NCI-H526 (cell line): ENCODE measurements around the gene ZNF622.

Experiments
- DNase-seq, 2 experiments: peaks; one replicate each; lab custom pipeline; 2025; lab: John Stamatoyannopoulos, UW

The ZNF622 gene

DNA sequence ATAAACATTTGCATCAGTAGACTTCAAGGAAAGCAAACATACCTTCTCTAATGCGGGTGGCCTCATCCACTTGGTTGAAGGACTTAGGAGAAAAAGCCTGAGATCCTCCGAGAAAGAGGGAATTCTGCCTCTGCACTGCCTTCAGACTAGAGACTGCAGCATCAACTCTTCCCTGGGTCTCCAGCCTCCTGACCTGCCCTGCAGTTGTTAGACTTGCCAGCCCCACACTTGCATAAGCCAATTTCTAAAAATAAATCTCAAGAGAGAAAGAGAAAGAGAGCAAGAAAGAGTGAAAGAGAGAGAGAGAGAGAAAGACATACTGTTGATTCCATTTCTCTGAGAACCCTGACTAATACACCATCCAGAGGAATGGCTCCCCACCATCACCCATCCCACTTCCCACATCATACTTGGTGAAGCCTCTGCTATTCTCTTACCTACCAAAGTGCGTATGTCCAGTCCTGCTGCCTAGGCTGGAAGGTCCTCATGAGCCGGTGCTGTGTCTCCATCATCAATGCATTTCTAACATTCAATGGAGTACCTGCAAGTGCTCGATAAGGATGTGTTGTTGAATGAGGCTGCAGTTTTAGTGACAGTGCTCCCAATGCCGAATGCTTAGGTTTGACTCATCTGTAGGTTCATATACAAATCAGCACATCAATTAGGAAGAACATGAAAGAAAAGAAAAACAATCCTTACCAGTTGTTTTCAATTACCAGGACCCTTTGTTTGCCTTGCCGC, 35.1 kb downstream of the ZNF622 start:
- DNase-seq = no peak

DNA sequence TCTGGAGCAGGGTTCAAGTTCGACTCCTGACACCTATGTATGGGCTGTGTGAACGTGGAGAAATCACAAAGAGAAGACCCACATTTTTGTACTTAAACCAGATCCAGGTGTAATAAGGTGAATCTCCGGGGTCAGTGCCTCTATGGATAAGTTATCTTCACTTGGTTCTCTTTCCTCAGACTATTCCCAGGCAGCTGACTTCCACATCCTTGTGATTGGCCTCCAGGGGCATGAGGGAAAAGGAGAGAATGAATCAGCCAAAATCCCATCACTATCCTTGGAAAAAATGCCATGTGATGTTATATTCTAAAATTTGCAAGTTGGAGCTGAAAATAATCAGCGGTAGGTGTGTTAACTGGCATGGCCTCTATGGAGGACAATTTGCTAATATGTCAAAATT, 37.2 kb downstream of the ZNF622 start:
- no peak for DNase-seq

DNA sequence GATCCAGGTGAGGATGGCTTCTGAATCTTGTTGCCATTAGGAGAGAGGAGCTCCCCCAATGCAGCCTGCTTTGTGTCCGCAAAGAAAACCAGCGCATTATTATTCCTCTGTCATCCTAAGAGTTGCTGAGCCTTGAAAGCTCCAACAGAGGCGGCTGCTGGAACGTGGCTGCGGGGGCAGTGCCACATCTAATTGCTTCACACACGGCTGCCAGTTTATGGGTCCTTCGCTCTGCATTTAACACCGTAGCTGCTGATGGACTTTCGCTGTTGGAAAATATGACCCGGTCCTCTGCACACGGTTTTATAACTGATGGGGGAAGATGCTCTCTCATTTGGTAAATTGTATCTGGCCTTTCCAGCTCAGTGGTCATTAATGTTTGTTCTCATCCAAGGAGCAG, 38.0 kb downstream of the ZNF622 start:
- no peak for DNase-seq

DNA sequence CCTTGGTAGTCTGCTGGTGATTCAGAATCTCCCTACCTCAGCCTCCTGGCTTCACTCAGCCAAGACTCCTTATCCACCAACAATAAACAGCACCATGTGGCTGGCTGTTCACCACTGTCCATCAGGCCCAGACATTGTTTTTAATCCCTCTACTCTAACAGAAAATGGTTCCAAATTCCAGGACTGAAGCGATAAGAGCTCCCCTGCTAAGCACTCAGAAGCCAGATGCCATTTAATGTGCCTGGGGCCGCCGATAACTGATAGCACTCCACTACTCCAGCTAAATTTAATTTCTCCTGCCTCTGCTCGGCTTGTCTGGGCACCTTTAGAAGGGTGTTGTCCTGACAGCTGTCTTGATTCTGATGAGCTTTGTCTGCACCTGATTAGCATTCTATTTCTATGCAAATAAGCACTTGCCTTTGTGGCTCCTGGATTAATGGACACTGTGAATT, 47.1 kb downstream of the ZNF622 start:
- DNase-seq = peak; percentile 67 to 77

DNA sequence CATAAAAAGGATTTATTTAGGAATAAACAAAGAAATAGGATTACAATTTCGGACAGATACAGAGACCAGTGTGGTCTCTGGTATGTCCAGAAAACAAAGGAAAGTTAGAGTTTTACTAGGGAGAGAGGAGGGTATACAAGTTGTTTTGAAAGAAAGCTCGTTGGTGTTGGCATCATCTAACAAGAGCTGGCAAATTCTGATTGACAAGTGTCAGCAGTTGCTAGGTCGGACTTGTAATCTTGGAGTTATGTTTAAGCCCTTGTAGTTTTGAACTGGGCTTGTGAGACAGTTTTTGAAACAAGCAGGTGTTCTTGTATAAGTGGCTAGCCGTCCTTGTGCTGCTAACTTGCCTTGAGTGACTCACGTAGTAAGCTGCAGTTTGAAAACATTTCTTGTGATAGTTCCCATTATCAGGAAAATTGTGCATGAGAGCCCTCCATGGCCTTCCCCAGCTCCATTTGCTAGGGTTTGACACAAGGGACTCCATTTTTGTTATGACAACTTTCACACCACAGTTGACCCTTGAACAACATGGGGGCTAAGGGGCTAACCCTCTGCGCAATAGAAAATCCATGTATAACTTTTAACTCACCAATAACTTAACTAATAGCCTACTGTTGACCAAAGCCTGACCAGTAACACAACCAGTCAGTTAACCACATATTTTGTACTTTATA, 48.1 kb downstream of the ZNF622 start:
- no peak for DNase-seq

DNA sequence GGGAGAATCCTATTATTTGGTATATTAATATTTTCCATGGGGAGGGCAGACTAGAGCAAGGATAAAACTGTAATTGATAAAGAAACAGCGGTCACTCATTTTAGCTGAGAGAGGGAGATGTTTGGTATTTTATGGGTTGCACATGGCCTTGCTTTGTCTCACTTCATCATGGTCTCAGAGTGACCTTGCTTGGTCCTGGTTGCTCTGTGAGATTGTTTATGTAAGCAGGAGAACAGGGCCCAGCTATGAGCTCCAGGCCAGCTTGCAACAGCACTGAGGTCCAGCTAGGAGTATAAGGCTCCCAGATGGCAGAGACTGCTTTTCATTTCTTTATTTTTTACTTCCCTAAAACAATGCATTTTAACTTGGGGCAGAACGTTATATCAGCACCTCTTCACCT, 50.7 kb downstream of the ZNF622 start:
- DNase-seq = no peak

DNA sequence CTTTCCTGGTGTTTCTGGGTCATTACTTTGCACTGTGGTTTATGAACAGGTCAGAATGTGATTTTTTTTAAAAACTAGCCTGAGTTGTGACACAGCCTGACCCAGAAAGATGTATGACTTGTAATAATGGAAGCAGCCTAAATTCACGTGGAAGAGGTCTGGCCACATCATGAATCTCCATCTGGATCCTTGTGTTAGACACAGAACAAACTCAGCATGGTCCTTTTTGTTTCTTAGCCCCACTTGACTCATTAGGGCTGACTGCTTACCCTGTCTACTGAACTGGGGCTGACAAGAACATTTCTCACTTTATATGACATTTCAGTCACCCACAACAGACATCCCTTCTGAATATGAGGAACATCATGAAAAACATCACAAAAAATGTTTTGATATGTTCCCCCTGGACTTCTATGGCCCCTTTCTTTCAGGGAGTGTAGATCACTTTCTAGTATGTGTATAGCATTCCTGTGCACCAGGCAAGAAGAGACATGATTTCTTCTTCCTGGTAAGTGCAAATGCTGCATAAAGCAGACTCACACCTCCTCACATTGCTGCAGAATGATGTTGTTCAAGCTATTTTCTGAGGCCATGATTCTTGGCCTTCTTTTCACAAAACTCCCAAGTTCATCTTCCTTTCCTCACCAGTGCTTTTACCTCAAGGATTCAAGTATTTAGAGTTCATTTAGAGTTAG, 52.3 kb downstream of the ZNF622 start:
- no peak for DNase-seq

DNA sequence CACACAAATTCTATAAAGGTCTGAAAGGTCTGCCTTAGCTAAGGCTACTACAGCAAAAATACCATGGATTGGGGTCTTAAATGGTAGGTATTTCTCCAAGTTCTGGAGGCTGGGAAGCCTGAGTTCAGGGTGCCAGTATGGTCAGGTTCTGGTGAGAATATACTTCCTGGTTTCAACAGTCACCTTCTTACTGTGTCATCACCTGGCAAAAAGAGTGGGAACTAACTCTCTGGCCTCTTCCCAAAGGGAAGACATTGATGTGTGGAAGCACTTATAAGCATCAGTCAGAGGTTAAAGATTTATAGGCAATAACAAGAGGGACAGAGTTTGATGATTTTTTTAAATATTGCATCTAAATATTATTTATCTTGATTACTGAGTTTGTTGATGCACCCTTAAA, 53.0 kb downstream of the ZNF622 start:
- DNase-seq = no peak

DNA sequence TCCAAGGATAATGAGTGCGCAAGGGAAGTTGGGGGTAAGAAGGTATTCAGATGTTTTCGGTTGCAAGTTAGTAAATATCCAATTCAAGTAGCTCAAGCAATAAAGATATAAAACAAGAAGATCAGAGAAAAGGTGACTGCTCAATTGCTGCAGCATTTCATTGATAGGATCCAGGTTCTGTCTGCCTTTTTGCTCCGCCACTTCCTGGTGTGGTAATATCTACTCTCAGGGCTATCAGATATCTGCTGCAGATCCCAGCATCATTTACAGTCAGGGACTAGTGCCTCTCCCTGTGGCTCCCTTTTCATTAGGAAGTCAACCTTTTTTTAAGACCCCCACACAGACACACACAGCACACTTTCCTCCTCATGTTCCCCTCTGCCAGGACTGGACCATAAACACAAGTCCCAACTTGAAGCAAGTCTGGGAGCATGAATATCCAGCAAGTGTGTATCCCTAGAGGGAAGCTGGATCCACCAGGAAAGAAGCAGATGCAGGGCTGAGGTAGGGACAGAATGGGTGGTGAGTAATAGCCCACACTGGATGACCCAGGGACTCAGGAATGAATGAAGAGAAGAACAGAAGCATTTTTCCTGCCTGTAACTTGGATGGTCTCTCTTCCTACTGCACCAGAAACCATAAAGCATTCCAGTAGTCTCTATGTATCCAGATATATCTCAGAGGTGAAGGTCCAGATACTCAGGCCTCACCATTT, 53.7 kb downstream of the ZNF622 start:
- DNase-seq = no peak

DNA sequence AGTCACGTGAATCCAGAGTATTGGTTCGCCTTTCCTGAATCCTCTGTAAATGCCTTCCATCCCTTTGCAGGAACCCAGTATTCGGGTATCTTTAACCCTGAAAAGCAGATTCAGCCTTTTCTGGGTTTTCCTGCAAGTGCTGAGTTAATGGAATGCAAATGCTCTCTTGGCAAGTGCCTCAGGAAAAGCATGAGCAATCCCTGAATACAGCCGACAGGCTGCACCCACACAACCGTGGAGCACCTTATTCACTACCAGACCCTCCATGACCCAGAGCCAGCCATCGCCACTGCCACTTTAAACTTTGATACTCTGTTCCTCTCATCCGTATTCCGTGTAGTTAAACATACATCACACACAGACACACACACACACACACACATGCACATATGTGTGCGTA, 54.4 kb downstream of the ZNF622 start:
- no peak for DNase-seq

DNA sequence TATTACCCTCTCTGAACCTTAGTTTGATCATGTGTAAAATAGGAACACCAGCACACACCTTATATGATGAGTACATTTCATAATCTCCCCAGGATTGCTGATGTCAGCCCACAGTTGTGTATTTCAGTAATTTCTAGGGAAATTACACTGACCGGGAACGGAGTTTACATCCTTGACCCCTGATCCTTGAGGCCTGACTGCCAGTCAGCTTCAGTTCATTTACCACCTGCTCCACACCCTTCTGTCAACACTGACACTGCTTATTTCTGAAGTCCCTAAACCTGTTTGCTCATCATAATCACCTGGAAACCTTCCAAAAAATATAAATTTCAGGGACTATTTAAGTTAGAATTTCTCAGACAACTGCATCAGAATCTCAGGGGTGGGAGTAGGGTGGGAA, 55.3 kb downstream of the ZNF622 start:
- DNase-seq = no peak

DNA sequence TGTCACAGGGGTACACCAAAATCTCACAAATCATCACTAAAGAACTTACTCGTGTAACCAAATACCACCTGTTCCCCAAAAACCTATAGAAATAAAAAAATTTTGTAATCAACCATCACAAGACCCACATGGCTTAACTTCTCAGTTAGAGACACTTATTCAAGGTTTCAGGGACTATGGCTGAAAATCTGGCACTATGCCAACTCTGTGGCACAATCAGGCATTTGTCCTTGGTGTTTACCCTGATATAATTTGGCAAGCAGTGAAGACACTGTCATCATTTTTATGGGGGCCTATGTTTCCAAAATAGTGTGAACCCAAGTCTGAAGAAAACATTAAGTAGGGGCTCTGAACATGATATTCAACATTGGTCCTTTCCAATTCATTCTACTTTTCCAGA, 59.0 kb downstream of the ZNF622 start:
- DNase-seq = no peak

DNA sequence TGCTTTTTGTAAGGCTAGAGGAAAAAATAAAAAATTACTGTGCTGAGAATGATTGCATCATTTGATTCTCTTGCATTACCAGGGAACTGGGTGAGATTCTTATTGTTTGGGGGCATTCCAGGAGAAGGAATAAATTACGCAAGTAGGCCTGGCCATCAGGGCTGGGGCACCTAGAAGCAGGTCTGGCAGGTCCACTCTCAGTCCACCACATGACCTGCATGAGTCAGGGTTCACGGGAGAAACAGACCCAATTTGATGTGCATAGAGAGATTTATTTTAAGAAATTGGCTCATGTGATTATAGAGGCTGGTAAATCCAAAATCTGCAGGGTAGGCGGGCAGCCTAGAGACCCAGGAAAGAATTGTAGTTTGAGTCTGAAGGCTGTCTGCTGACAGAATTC, 59.6 kb downstream of the ZNF622 start:
- no peak for DNase-seq
